ENCODE measurements around the gene ARRDC5. TPM values are rescaled to one million over a fixed set of nuclear protein-coding genes. Genes with fewer than 3 reads are reported as not detected.
"Not testable (repeated sequence)": the region's sequence is repeated elsewhere in the genome, so short reads cannot be mapped to it uniquely, and the experiment has no call there.

ARRDC5 gene
- total RNA-seq (under 1 TPM in 8 of 9 donors, not detected in 1; 0.06 to 0.69 (median 0.20) TPM), polyA plus RNA-seq (1 to 10 TPM in 1 of 3 donors, under 1 TPM in 1, not detected in 1; 0.27 to 1.1 TPM)
- long read RNA-seq, donor 1 = 0 reads
- long read RNA-seq, donor 2 = 0 reads
- long read RNA-seq, donor 3 = 0 reads
- long read RNA-seq, donor 4 = 0 reads
- long read RNA-seq, donor 5 = 0 reads
- long read RNA-seq, donor 6 = 0 reads
- long read RNA-seq, donor 7 = 0 reads
- long read RNA-seq, donor 8 = 0 reads
- long read RNA-seq, donor 9 = 0 reads
- long read RNA-seq, donor 10 = 0 reads

GRCh38 chr19:4902796-4903195 lies at the start of gene ARRDC5:
Gene ARRDC5 (minus strand): TSS chr19:4902896. CDS start chr19:4902825, 71 bp downstream.
- Histone ChIP-seq H3K36me3 (replicated peaks in 1 of 2) (no peaks in the 10 kb centered on the region), H3K27me3 (no peaks in the 10 kb centered on the region), H3K4me3 (no peak within 1 kb of the TSS), H3K27ac (no peak within 1 kb of the TSS), H3K4me1 (replicated peaks in 1 of 2) (no peaks in the 10 kb centered on the region), H3K9me3 (replicated peaks in 1 of 3) (no peaks in the 10 kb centered on the region)
- TF ChIP-seq POLR2A (IDR thresholded peaks at IDR 0.05) = no peak
- TF ChIP-seq, protein P1, sequence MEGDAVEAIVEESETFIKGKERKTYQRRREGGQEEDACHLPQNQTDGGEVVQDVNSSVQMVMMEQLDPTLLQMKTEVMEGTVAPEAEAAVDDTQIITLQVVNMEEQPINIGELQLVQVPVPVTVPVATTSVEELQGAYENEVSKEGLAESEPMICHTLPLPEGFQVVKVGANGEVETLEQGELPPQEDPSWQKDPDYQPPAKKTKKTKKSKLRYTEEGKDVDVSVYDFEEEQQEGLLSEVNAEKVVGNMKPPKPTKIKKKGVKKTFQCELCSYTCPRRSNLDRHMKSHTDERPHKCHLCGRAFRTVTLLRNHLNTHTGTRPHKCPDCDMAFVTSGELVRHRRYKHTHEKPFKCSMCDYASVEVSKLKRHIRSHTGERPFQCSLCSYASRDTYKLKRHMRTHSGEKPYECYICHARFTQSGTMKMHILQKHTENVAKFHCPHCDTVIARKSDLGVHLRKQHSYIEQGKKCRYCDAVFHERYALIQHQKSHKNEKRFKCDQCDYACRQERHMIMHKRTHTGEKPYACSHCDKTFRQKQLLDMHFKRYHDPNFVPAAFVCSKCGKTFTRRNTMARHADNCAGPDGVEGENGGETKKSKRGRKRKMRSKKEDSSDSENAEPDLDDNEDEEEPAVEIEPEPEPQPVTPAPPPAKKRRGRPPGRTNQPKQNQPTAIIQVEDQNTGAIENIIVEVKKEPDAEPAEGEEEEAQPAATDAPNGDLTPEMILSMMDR (IDR thresholded peaks at IDR 0.05) = no peak
- WGBS, 4 donors = 68 to 85% (median 82%) methylated on average over 7 of the region's 7 CpGs
- intact Hi-C loops (cut with DNase I) = no loop called here
- no peak for DNase-seq

DNA sequence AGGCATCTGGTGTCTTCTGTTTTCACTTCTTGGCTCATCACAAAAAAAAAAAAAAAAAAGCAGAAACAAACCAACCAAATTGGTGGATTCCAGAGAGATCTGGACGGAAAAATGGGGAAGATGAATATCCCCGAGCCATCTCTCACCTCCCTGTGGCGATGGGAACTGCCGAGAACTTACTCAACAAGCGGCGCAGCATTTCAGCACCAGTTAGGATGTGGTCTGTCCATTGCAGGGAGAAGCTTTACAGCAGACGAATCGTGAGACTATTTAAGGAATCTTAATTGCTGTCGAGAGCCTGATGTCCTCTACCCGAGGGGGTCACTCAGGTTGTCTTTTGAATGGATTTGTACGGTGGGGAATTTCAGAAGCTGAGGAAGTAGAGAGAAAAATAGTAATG lies 49.0 kb upstream of the ARRDC5 start:
- no peak for DNase-seq
- Histone ChIP-seq H3K9me3 (replicated peaks in 1 of 3) (no peaks in the 10 kb centered on the region), H3K4me1 (replicated peaks in 1 of 2) (no peaks in the 10 kb centered on the region), H3K36me3 (replicated peaks in 1 of 2) (no peaks in the 10 kb centered on the region), H3K4me3 (no peak overlapping the region), H3K27me3 (no peaks in the 10 kb centered on the region), H3K27ac (no peak overlapping the region)
- intact Hi-C loops (cut with DNase I) = no loop called here
- TF ChIP-seq, protein P1 (IDR thresholded peaks at IDR 0.05) = no peak
- TF ChIP-seq POLR2A (IDR thresholded peaks at IDR 0.05) = no peak
- WGBS, 4 donors = 81 to 90% (median 85%) methylated on average over 11 of the region's 11 CpGs

DNA sequence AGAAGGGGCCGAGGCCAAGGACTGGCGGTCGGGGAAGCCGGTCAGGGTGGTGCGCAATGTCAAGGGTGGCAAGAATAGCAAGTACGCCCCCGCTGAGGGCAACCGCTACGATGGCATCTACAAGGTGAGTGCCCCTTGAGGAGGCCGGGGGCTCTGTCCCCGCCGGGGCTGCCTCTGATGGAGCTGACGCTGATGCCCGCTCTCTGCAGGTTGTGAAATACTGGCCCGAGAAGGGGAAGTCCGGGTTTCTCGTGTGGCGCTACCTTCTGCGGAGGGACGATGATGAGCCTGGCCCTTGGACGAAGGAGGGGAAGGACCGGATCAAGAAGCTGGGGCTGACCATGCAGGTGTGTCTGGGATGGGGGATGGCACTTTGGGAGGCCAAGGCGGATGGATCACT lies 48.0 kb upstream of the ARRDC5 start:
- H3K9me3 ChIP-seq (replicated peaks in 1 of 3); H3K27ac ChIP-seq; H3K36me3 ChIP-seq (replicated peaks in 1 of 2); H3K4me1 ChIP-seq (replicated peaks in 1 of 2); intact Hi-C loops (cut with DNase I); H3K4me3 ChIP-seq; H3K27me3 ChIP-seq; DNase-seq: not testable (repeated sequence)
- 78 to 93% (median 90%) methylated on average over 11 to 23 of the region's 23 CpGs for WGBS, 4 donors

GRCh38 chr19:4941638-4942169 lies 39.0 kb upstream of the ARRDC5 start:
- H3K4me3 ChIP-seq; H3K27me3 ChIP-seq; H3K9me3 ChIP-seq (replicated peaks in 1 of 3); H3K36me3 ChIP-seq (replicated peaks in 1 of 2); H3K4me1 ChIP-seq (replicated peaks in 1 of 2); H3K27ac ChIP-seq; intact Hi-C loops (cut with DNase I); DNase-seq: not testable (repeated sequence)
- WGBS, 4 donors = 95 to 99% (median 96%) methylated on average over 8 to 35 of the region's 35 CpGs

DNA sequence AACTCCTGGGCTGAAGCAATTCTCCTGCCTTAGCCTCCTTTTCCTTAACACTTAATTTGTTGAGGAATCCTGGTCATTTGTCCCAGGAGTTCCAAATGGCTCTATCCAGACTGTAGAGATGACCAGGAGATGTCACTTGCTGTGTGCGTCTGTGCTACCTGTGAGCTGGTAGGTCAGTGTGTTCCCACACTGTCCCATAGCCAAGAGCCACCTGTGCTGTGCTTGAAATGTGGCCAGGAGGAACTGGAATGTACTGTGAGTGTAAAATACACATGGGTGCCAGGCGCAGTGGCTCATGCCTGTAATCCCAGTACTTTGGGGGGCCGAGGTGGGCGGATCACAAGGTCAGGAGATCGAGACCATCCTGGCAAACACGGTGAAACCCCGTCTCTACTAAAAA lies 36.8 kb upstream of the ARRDC5 start:
- no peaks in the 10 kb centered on the region for H3K27me3 ChIP-seq
- no peak for TF ChIP-seq POLR2A (IDR thresholded peaks at IDR 0.05)
- TF ChIP-seq, protein P1 (IDR thresholded peaks at IDR 0.05) = no peak
- WGBS, 4 donors = 91 to 97% (median 95%) methylated on average over 7 of the region's 7 CpGs

DNA sequence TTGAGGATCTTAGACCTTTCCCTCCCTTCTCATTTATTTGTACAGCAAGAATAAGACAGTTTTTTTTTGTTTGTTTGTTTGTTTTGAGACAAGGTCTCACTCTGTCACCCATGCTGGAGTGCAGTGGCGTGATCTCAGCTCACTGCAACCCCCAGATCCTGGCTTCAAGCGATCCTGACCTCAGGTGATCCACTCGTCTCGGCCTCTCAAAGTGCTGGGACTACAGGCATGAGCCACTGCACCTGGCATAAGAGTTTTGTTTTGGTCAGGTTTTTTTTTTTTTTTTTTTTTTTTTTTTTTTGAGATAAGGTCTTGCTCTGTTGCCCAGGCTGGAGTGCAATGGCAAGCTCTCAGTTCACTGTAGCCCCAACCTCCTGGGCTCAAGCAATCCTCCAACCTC lies 35.8 kb upstream of the ARRDC5 start:
- H3K27me3 ChIP-seq; H3K4me3 ChIP-seq; DNase-seq; H3K9me3 ChIP-seq (replicated peaks in 1 of 3); intact Hi-C loops (cut with DNase I); H3K4me1 ChIP-seq (replicated peaks in 1 of 2); H3K27ac ChIP-seq; H3K36me3 ChIP-seq (replicated peaks in 1 of 2): not testable (repeated sequence)
- WGBS, 4 donors = 88 to 95% (median 92%) methylated on average over 4 of the region's 4 CpGs

More for the DNA sequence above, 36.8 kb upstream of the ARRDC5 start:
- no peak overlapping the region for H3K27ac ChIP-seq
- H3K4me1 ChIP-seq (replicated peaks in 1 of 2) = no peaks in the 10 kb centered on the region
- no peaks in the 10 kb centered on the region for H3K36me3 ChIP-seq (replicated peaks in 1 of 2)
- intact Hi-C loops (cut with DNase I) = no loop called here
- DNase-seq = no peak
- no peak overlapping the region for H3K4me3 ChIP-seq
- no peaks in the 10 kb centered on the region for H3K9me3 ChIP-seq (replicated peaks in 1 of 3)

Measured in adrenal gland (tissue), 19 donors.